Epithelial cell of esophagus (primary cell): ENCODE data around the gene KHSRP.
"Not testable (repeated sequence)": the region's sequence is repeated elsewhere in the genome, so short reads cannot be mapped to it uniquely, and the experiment has no call there.

Experiments used
- DNase-seq: peaks from one replicate; pipeline ENCODE4 v3.0.0; 2010; ENCODE audit warnings: low read depth
- H3K4me3 ChIP-seq: 2 replicates; pipeline ENCODE4 v1.5.1; 2011; ENCODE audit warnings: mild to moderate bottlenecking, low read length, control low read depth
- CTCF ChIP-seq: IDR thresholded peaks from 2 replicates; pipeline ENCODE4 v1.5.1; 2011; ENCODE audit warnings: low read depth, mild to moderate bottlenecking, low read length, control low read depth, inconsistent platforms; ENCODE audit not compliant: insufficient read depth; ENCODE audit errors: missing control alignments

Gene KHSRP

GRCh38 chr19:6409346-6409745, 15.3 kb downstream of the KHSRP start:
- DNase-seq = no peak
- no peak for TF ChIP-seq CTCF
- no peak overlapping the region for H3K4me3 ChIP-seq

GRCh38 chr19:6406401-6406800, 18.2 kb downstream of the KHSRP start:
- no peak for TF ChIP-seq CTCF
- DNase-seq = no peak

GRCh38 chr19:6402837-6403608, 21.6 kb downstream of the KHSRP start:
- H3K4me3 ChIP-seq = no peak overlapping the region
- TF ChIP-seq CTCF = no peak
- no peak for DNase-seq

More at GRCh38 chr19:6406401-6406800, 18.2 kb downstream of the KHSRP start:
- H3K4me3 ChIP-seq = no peak overlapping the region

- DNase-seq = no peak
- H3K4me3 ChIP-seq = no peak overlapping the region
- no peak for TF ChIP-seq CTCF
Measured at GRCh38 chr19:6402058-6402457, 22.6 kb downstream of the KHSRP start.

- H3K4me3 ChIP-seq, DNase-seq: not testable (repeated sequence)
Measured at GRCh38 chr19:6400062-6400944, 24.3 kb downstream of the KHSRP start.

- no peak for TF ChIP-seq CTCF
- DNase-seq = no peak
- H3K4me3 ChIP-seq = no peak overlapping the region
Measured at GRCh38 chr19:6396305-6396704, 28.3 kb downstream of the KHSRP start.

- no peak for TF ChIP-seq CTCF
- no peak for DNase-seq
Measured at GRCh38 chr19:6394831-6395230, 29.8 kb downstream of the KHSRP start.

More at GRCh38 chr19:6394831-6395230, 29.8 kb downstream of the KHSRP start:
- no peak overlapping the region for H3K4me3 ChIP-seq
